Fibroblast of the conjunctiva (primary cell): ENCODE measurements around the gene LILRB1.
"Not testable (repeated sequence)": the region's sequence is repeated elsewhere in the genome, so short reads cannot be mapped to it uniquely, and the experiment has no call there.

Experiments
- DNase-seq: peaks from one replicate; pipeline ENCODE4 v3.0.0-alpha.2; 2010; ENCODE audit warnings: low read depth

LILRB1 gene

GRCh38 chr19:54624934-54625730, 5.2 kb upstream of the LILRB1 start:
- DNase-seq, result not testable (repeated sequence)

- DNase-seq, result no peak
These were observed 3.5 kb upstream of the LILRB1 start for GRCh38 chr19:54626757-54627156.

GRCh38 chr19:54627912-54628311, 2.4 kb upstream of the LILRB1 start:
- DNase-seq, result not testable (repeated sequence)

- DNase-seq, result no peak
These were observed 498 bp downstream of the LILRB1 start for GRCh38 chr19:54630782-54631181.

GRCh38 chr19:54631489-54632337, 1.4 kb downstream of the LILRB1 start:
- not testable (repeated sequence) for DNase-seq

GRCh38 chr19:54632517-54632916, 2.2 kb downstream of the LILRB1 start:
- not testable (repeated sequence) for DNase-seq

GRCh38 chr19:54633401-54633800, 3.1 kb downstream of the LILRB1 start:
- no peak for DNase-seq

- DNase-seq, result not testable (repeated sequence)
These were observed 5.8 kb downstream of the LILRB1 start for GRCh38 chr19:54636081-54636480.

GRCh38 chr19:54638683-54639082, 8.4 kb downstream of the LILRB1 start:
- no peak for DNase-seq

- not testable (repeated sequence) for DNase-seq
These were observed 12.7 kb downstream of the LILRB1 start for GRCh38 chr19:54642953-54643352.

GRCh38 chr19:54643583-54643982, 13.3 kb downstream of the LILRB1 start:
- DNase-seq, result not testable (repeated sequence)

GRCh38 chr19:54644056-54644455, 13.8 kb downstream of the LILRB1 start:
- no peak for DNase-seq

- no peak for DNase-seq
These were observed 16.1 kb downstream of the LILRB1 start for GRCh38 chr19:54646331-54646841.

- no peak for DNase-seq
These were observed 17.8 kb downstream of the LILRB1 start for GRCh38 chr19:54648129-54648528.

GRCh38 chr19:54650108-54650655, 19.9 kb downstream of the LILRB1 start:
- no peak for DNase-seq

GRCh38 chr19:54653181-54653809, 23.0 kb downstream of the LILRB1 start:
- peak; percentile 1 for DNase-seq

- no peak for DNase-seq
These were observed 24.4 kb downstream of the LILRB1 start for GRCh38 chr19:54654447-54655321.

- no peak for DNase-seq
These were observed 29.0 kb downstream of the LILRB1 start for GRCh38 chr19:54659300-54659699.

- no peak for DNase-seq
These were observed 30.0 kb downstream of the LILRB1 start for GRCh38 chr19:54660306-54660705.

- no peak for DNase-seq
These were observed 30.7 kb downstream of the LILRB1 start for GRCh38 chr19:54660964-54661363.
